Heart left ventricle (tissue), 16 donors: Measurements from ENCODE around the gene OBSL1. TPM values are rescaled to one million over a fixed set of nuclear protein-coding genes. Genes with fewer than 3 reads are reported as not detected.

Experiments used
- ATAC-seq, 4 donors: fragments of 200-7000 bp; cut with Tn5 transposase; one replicate each; pipeline ENCODE4 v1.9.1; 2020 to 2022; ENCODE audit warnings: moderate library complexity in 4 of 4, mild to moderate bottlenecking in 3 of 4, moderate number of reproducible peaks in 1 of 4
- DNase-seq, 5 donors: peaks; one replicate each; pipeline ENCODE4 v3.0.0-alpha.2; 2020
- H3K27ac ChIP-seq, 12 donors: fragments of 200-600 bp; sonication (generic) in 4 of 12; one replicate each; pipeline versions ENCODE4 v1.5.0 to v1.8.0; 2016 to 2022; ENCODE audit warnings: mild to moderate bottlenecking in 2 of 12
- H3K27me3 ChIP-seq, 9 donors: fragments of 200-600 bp; sonication (generic) in 2 of 9; one replicate each; pipeline versions ENCODE4 v1.5.1 to v1.8.0; 2016 to 2022; ENCODE audit warnings: mild to moderate bottlenecking in 3 of 9
- H3K36me3 ChIP-seq, 9 donors: fragments of 200-600 bp; sonication (generic) in 2 of 9; one replicate each; pipeline versions ENCODE4 v1.5.0 to v1.8.0; 2018 to 2022; ENCODE audit warnings: mild to moderate bottlenecking in 2 of 9
- H3K4me1 ChIP-seq, 12 donors: fragments of 200-600 bp; sonication (generic) in 4 of 12; one replicate each; pipeline versions ENCODE4 v1.5.0 to v1.8.0; 2016 to 2022; ENCODE audit warnings: mild to moderate bottlenecking in 3 of 12
- H3K4me3 ChIP-seq, 12 donors: fragments of 200-600 bp; sonication (generic) in 4 of 12; one replicate each; pipeline versions ENCODE4 v1.5.0 to v1.8.0; 2017 to 2022; ENCODE audit warnings: mild to moderate bottlenecking in 9 of 12, moderate library complexity in 4 of 12
- H3K9me3 ChIP-seq, 12 donors: fragments of 200-600 bp; sonication (generic) in 4 of 12; one replicate each; pipeline versions ENCODE4 v1.5.0 to v1.8.0; 2016 to 2022; ENCODE audit warnings: mild to moderate bottlenecking in 1 of 12
- CTCF ChIP-seq, 12 donors: fragments of 200-600 bp; sonication (generic) in 4 of 12; IDR thresholded peaks; one replicate each; pipeline versions ENCODE4 v1.5.0 to v1.8.0; 2018 to 2022; ENCODE audit warnings: antibody characterized with exemption in 12 of 12, mild to moderate bottlenecking in 5 of 12
- POLR2A ChIP-seq, 2 donors: fragments of 450-650 bp; IDR thresholded peaks; one replicate each; pipeline ENCODE4 v1.6.1; 2017; ENCODE audit warnings: antibody characterized with exemption in 2 of 2, mild to moderate bottlenecking in 2 of 2, moderate library complexity in 2 of 2
- WGBS, 4 donors: extraction: QIAGEN DNeasy Blood & Tissue Kit in 2 of 4; methylation state at CpG; one replicate each; pipeline versions ENCODE4 v1.1.5 to v1.1.7; 2013 to 2018; 5-methylcytosine and 5-hydroxymethylcytosine counted together
- intact Hi-C, 10 donors: fragments of 100-400 bp; cut with DNase I; formaldehyde crosslinking; loops; one replicate each; pipeline versions ENCODE4 v1.11.1 to v1.14.2; 2022
- polyA plus RNA-seq, 2 donors: library from polyadenylated mRNA; stranded (reverse); fragments of 200-250 nt; gene quantifications; one replicate each; pipeline ENCODE4 v1.2.3, GENCODE V29; 2013
- total RNA-seq, 9 donors: library from RNA; depleted of rRNA in 2 of 9; stranded (reverse); fragments of >200 nt in 2 of 9; fragmentation: NEBNext Ultra II Directional in 3 of 9; extraction: Animal tissue kit (Norgen Biotek cat#: 25700) in 3 of 9; gene quantifications; one replicate each; pipeline versions ENCODE4 v1.1.0 to v1.2.4, GENCODE V29; 2016 to 2023
- donor health status: ischemic (EF 13 %, LVEDD 7.1; RV severe dilation, severe dysfunction).
- donor health status: healthy with polysubstance abuse.
- donor health status: DM: no; HTN: yes; CAD: no.
- donor health status: DM: no; HTN: no; CAD: no.
- donor health status: ischemic (EF 25% LVEDD 6.9; RV normal size, moderate dysfunction).
- donor health status: ischemic (EF 25% LVEDD 5.7; RV mildly dilated, moderate dysfunction).
- donor health status: healthy.
- donor health status: DM: yes; HTN: yes; CAD: no.
- donor health status: ischemic (EF 35%, LVEDD 5.7; RV mildly dilated, moderate dysfunction).
- donor health status: nonischemic (EF 11% LVEDD 7.7; RV severe dilation, severe dysfunction).
- donor health status: DM: yes; HTN: yes; CAD: no.
- donor health status: PGD.
- donor health status: ischemic (EF 29% LVEDD 5.4; RV normal size, mild dysfunction).
- donor health status: nonischemic (EF 23%, LVEDD 6.1; RV moderate dilation, normal function).

The OBSL1 gene
- total and polyA plus RNA-seq, 11 donors: 88.1 to 230 (median 177) TPM

GRCh38 chr2:219607931-219608330 is 36.6 kb upstream of the OBSL1 start:
- DNase-seq (no peak), ATAC-seq (no peak)
- H3K9me3 ChIP-seq: no peaks in the 10 kb centered on the region
- peaks cover 0 to 17% (median 4%) of the 10 kb centered on the region in 12 donors for H3K4me1 ChIP-seq
- peaks cover 0 to 83% (median 59%) of the 10 kb centered on the region in 9 donors for H3K36me3 ChIP-seq
- 92 to 95% (median 93%) methylated on average over 15 of the region's 15 CpGs for WGBS, 4 donors
- no peak overlapping the region for H3K4me3 ChIP-seq
- peak overlapping the region in 1 of 12 donors; percentile 82 for H3K27ac ChIP-seq
- intact Hi-C loops: loop anchor here in 1 of 10 donors (10.0 kb wide), 1 partner anchor 53 kb away; no protein-coding TSS in a partner anchor
- H3K27me3 ChIP-seq: no peaks in the 10 kb centered on the region
- TF ChIP-seq CTCF (IDR thresholded peaks at IDR 0.05) (no peak), POLR2A (IDR thresholded peaks at IDR 0.05) (no peak)

GRCh38 chr2:219605607-219605954 is 34.2 kb upstream of the OBSL1 start:
- no peaks in the 10 kb centered on the region for H3K9me3 ChIP-seq
- H3K27ac ChIP-seq: no peak overlapping the region
- intact Hi-C loops: loop anchor here in 1 of 10 donors (10.0 kb wide), 1 partner anchor 51 kb away; no protein-coding TSS in a partner anchor
- ATAC-seq (no peak), DNase-seq (no peak)
- WGBS, 4 donors: 82 to 91% (median 86%) methylated on average over 6 of the region's 6 CpGs
- H3K36me3 ChIP-seq: peaks cover 0 to 86% (median 74%) of the 10 kb centered on the region in 9 donors
- no peak overlapping the region for H3K4me3 ChIP-seq
- H3K4me1 ChIP-seq: peaks cover 0 to 15% (median 4%) of the 10 kb centered on the region in 12 donors
- H3K27me3 ChIP-seq: no peaks in the 10 kb centered on the region
- TF ChIP-seq CTCF (IDR thresholded peaks at IDR 0.05): no peak

DNA sequence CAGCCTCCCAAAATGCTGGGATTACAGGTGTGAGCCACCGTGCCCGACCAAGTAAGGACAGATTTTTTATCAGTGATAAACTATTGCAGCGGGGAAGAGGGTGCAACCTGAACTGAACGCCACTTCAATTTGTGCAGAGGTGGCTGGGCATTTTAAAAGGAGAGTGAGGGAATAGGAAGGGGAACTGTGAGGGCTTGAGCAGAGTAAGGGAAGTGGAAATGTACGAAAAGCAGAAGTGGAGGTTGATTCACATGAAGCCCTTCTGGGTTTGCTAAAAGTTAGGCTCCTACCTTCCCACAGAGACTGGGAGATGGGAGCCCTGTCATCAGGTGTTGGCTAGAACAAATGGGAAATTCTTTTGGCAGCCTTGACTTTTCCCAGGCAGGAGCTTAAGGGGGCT is 32.4 kb upstream of the OBSL1 start:
- Histone ChIP-seq H3K4me1 (peaks cover 0 to 10% (median 0%) of the 10 kb centered on the region in 12 donors), H3K27ac (peak overlapping the region in 1 of 12 donors; percentile 38), H3K36me3 (peaks cover 0 to 74% (median 64%) of the 10 kb centered on the region in 9 donors), H3K9me3 (no peaks in the 10 kb centered on the region), H3K4me3 (no peak overlapping the region), H3K27me3 (no peaks in the 10 kb centered on the region)
- DNase-seq (no peak), ATAC-seq (no peak)
- TF ChIP-seq POLR2A (IDR thresholded peaks at IDR 0.05): no peak
- no peak for TF ChIP-seq CTCF (IDR thresholded peaks at IDR 0.05)
- intact Hi-C loops: loop anchor here in 1 of 10 donors (10.0 kb wide), 1 partner anchor 49 kb away; no protein-coding TSS in a partner anchor
- WGBS, 4 donors: 88 to 92% (median 91%) methylated on average over 5 of the region's 5 CpGs

GRCh38 chr2:219598308-219599078 is 27.2 kb upstream of the OBSL1 start:
- no peak for DNase-seq
- Histone ChIP-seq H3K4me3 (peak overlapping the region; percentile 33 to 80 (median 68)), H3K4me1 (peaks cover 0 to 20% (median 13%) of the 10 kb centered on the region in 12 donors), H3K9me3 (no peaks in the 10 kb centered on the region), H3K36me3 (peaks cover 0 to 31% (median 22%) of the 10 kb centered on the region in 9 donors), H3K27ac (peak overlapping the region; percentile 11 to 97 (median 94)), H3K27me3 (no peaks in the 10 kb centered on the region)
- intact Hi-C loops: loop anchor here in 5 of 10 donors (1.0 to 5.0 kb wide), 6 partner anchors 36 to 206 kb away; partner anchors contain the start of genes CHPF (in 3 of the 5), GMPPA (in 1 of the 5) and TMEM198 (in 1 of the 5)
- 24 to 32% (median 27%) methylated on average over 9 of the region's 9 CpGs for WGBS, 4 donors
- TF ChIP-seq POLR2A (IDR thresholded peaks at IDR 0.05): no peak
- no peak for TF ChIP-seq CTCF (IDR thresholded peaks at IDR 0.05)
- no peak for ATAC-seq
